K562 treated with DMSO at 1 percent for 24 hours (cell line): ENCODE results near the gene FCGR1A. TPM values are rescaled to one million over a fixed set of nuclear protein-coding genes. Genes with fewer than 3 reads are reported as not detected.

Experiments used
- total RNA-seq: library from RNA; unstranded; fragments of 300-600 nt; gene quantifications from 2 replicates; pipeline ENCODE4 v1.2.3, GENCODE V29; 2022; ENCODE audit warnings: low read depth; ENCODE audit not compliant: insufficient read depth

The FCGR1A gene
- 2.0 and 3.0 TPM in 2 replicates for total RNA-seq

GRCh38 chr1:149782600-149782999, at the start of gene FCGR1A:
TSS of gene FCGR1A (plus strand) at chr1:149782694. CDS start at chr1:149782744, 50 bp downstream.

Other genes starting within 250 kb of the FCGR1A start
- not detected in 2 replicates for gene PPIAL4C, start 198.8 kb upstream of the FCGR1A start, total RNA-seq
- gene BOLA1, start 116.9 kb downstream of the FCGR1A start, total RNA-seq = 2.3 and 3.3 TPM in 2 replicates
- gene SV2A, start 135.2 kb downstream of the FCGR1A start, total RNA-seq = 0.20 and 0.22 TPM in 2 replicates
- gene SF3B4, start 145.1 kb downstream of the FCGR1A start, total RNA-seq = 61.4 and 69.1 TPM in 2 replicates
- gene MTMR11, start 154.2 kb downstream of the FCGR1A start, total RNA-seq = 0.44 and 1.3 TPM in 2 replicates
- gene OTUD7B, start 228.0 kb downstream of the FCGR1A start, total RNA-seq = 4.7 and 7.2 TPM in 2 replicates